GM18505 (cell line): ENCODE results near the gene DNASE1L1.
A peak's percentile ranks its signal among the peaks of the same experiment; 100 is the strongest.

ENCODE experiments used
- ATAC-seq: cut with Tn5 transposase; IDR thresholded peaks from one replicate; pipeline ENCODE4 v1.9.1; 2021; ENCODE audit not compliant: unreplicated experiment
- POLR2A ChIP-seq: IDR thresholded peaks from 4 replicates; pipeline ENCODE4 v1.6.1; 2011; ENCODE audit warnings: borderline replicate concordance; ENCODE audit not compliant: insufficient read depth, insufficient read length; ENCODE audit errors: extremely low read depth

Gene DNASE1L1

DNA sequence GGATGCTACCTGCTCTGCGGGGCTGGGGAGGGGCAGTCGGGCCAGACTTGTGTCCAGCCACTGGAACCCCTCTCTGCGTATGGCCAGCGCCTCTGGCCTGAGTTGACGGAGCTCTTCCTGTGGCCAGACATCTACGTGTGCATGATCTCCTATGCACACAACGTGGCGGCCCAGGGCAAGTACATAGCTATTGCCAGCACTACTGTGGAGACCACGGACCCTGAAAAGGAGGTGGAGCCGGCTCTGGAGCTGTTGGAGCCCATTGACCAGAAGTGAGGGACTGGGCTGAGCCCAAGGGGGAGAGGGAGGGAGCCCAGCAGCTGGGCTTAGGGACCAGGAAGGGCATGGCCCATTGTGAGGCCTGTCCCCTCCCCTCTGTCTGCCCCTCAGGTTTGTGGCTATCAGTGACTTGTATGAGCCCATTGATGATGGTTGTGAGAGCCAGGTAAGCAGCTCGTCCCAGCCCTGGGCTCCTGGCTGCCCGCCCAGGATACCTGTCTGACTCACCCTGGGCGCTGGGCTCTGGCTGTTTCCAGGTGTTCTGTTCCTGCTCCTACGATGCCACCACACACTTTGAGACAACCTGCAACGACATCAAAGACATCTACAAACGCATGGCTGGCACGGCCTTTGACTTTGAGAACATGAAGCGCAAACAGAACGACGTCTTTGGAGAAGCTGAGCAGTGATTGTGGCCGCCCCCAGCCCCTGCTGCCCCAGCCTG lies 33.1 kb upstream of the DNASE1L1 start:
- ATAC-seq, result no peak
- TF ChIP-seq POLR2A, result no peak

- no peak for ATAC-seq
- TF ChIP-seq POLR2A, result no peak
Observed at GRCh38 chrX:154441564-154441963, 32.5 kb upstream of the DNASE1L1 start.

DNA sequence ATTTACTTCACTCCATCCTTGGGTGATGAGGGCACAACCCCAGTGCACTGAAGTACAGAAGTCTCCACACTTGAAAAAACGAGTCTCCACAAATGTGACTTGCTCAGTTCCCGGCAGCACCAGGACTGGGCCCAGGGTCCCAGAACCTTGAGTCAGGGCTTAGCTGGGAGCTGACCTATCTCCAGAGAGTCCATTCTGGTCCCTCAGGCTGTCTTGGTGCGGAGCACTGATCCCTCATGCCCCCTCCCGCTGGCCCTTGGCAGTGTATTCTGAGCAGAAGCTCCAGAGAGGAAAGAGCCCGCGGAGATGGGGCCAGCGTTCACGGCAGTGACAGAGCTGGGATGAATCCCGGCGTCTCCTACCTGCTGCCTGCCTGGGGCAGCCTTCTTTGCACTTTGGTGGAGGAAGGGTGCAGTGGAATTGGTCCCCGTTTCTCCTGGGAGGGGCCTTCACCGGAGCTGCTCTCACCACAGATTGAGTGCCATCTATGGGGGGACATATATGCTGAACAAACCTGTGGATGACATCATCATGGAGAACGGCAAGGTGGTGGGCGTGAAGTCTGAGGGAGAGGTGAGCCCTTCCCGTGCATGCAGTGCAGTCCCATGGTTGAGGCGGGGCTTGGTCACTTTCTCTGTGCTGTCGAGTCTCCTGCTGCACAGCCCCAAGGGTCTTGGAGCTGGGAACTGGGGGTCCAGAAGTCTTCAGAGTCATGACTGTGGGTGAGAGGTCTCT lies 31.7 kb upstream of the DNASE1L1 start:
- ATAC-seq, result no peak
- TF ChIP-seq POLR2A, result no peak

DNA sequence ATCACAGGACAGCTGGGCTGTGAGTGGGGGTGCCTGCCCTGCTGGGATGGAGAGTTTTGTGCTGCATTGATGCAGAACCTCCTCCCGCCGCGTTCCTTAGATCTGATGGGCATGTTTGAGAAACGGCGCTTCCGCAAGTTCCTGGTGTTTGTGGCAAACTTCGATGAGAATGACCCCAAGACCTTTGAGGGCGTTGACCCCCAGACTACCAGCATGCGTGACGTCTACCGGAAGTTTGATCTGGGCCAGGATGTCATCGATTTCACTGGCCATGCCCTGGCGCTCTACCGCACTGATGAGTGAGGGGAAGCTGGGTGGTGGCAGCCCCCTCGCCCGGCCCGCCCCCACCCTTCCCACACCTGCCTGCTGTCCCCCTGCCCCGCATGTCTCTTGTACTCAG lies 30.8 kb upstream of the DNASE1L1 start:
- no peak for TF ChIP-seq POLR2A
- ATAC-seq, result no peak

DNA sequence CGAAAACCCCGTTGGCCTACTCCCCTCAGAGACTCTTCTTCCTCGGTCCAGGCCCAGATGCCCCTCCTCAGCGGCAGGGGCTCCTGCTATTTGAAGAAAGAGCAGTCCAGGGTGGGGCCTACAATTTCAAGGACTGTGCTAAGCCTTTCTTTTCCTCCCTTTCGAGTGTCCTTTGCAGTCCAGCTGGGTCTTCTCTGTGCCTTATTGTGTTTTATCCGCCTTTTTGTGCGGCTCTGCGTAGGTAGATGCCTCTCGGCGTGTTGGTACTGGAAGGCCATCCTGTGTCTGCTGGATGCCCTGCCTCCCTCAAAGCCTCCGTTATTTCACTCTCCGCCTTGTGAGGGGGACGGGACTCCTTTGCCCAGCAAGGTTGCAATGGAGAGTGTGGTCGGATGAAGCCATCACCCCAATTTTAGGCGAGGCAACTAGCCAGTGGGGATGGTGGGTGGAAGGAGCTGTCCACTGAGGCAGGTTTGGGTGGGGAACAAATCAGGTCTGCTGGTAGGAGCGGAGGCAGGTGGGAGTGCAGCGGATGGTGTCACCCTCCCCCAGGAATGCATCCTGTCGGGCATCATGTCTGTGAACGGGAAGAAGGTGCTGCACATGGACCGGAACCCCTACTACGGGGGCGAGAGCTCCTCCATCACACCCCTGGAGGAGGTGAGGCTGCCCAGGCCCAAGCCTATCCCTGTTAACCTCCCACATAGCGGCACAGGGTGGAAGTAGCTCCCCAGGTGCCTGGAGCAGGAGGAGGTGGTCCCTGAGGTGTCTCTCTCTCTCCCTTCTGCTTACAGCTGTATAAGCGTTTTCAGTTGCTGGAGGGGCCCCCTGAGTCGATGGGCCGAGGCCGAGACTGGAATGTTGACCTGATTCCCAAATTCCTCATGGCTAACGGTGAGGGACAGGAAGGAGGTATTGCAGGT lies 29.2 kb upstream of the DNASE1L1 start:
- TF ChIP-seq POLR2A, result no peak
- ATAC-seq, result no peak

GRCh38 chrX:154436983-154437752 lies 28.1 kb upstream of the DNASE1L1 start, which contains the start of gene GDI1:
Gene GDI1, plus strand, starts transcription at chrX:154437154. Its CDS starts 101 bp downstream, at chrX:154437255.
- peak; percentile 45 for ATAC-seq
- peak; percentile 50 for TF ChIP-seq POLR2A

DNA sequence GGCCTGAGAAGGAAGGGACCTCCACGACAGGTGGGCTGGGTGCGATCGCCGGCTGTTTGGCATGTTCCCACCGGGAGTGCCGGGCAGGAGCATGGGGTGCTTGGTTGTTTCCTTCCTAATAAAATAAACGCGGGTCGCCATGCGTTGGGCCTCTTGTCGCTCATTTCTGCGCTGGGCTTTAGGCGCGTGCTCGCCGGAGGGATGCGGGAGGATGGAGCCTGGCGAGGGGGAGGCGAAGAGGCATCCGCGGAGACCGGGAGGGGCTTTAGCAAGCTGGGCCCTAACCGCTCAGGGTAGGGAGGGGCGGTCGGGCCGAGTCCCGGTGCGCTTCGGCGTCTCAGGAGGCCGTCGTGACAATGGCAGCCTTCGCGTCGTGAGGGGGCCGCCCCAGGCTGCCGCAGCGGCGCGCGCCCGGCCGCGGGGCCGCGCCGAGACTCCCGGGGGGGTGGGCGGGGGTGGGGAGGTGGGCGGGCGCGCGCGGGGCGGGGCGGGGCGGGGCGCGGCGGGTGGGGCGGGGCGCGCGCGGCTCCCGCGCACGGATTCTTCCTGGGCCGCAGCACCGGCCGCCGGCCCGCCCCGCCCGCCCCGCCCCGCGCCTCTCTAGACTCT lies 27.4 kb upstream of the DNASE1L1 start:
- no peak for TF ChIP-seq POLR2A

GRCh38 chrX:154435171-154435733 lies 26.2 kb upstream of the DNASE1L1 start:
- TF ChIP-seq POLR2A, result no peak
- no peak for ATAC-seq

More for the DNA sequence above, 27.4 kb upstream of the DNASE1L1 start:
- ATAC-seq, result peak; percentile 40

DNA sequence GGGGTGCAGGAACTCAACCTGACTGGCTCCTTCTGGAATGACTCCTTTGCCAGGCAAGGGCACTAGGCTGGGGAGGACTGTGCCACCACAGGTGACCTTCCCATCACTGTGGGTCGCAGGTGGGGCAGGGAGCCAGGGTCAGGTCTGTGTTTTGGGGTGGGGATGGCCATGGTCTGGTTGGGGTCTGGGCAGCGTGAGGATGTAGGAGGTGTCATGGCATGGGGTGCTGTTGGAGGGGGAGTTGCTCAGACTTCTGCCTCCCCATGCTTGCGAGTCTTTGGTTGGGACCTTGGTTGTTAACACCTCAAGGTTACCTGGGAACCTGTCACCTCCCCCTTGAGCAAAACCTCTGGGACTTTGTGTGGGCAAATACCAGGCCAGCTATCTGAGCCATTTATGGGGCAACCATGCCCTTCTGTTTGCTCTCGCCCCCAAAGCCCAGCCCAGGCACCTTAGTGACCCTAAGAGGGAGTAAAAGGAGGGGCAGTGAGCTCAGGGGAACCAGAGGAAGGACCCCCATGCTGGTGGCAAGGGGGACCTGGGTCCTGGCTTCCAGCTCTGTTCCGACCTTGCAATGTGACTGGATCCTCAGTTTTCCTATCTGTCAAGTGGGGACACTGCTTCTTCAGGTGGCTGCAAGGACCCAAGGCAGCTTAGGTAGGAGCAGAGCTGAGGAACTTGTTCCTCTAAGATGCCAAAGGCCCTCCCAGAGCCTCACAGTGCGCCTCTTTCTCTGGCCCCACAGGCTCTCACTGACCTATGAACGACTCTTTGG lies 25.5 kb upstream of the DNASE1L1 start:
- ATAC-seq, result no peak

DNA sequence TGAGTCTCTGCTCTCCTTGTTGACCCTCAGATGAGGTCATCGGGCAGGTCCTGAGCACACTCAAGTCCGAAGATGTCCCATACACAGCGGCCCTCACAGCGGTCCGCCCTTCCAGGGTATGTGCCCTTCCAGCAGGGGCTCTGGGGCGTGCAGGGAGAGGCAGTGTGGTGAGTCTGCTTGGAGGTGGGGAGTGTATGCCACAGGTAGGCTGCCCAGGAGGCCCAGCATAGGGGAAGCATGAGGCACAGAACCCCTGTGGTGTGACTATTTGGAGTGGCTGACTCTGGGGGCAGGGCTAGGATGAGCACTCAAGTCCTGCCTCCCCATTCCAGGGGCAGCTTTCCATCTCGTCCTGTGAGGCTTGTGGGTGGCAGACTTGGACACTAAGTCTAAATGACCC lies 24.6 kb upstream of the DNASE1L1 start:
- ATAC-seq, result no peak
- TF ChIP-seq POLR2A, result no peak

More for the DNA sequence above, 25.5 kb upstream of the DNASE1L1 start:
- no peak for TF ChIP-seq POLR2A

GRCh38 chrX:154432210-154432609 lies 23.2 kb upstream of the DNASE1L1 start:
- no peak for TF ChIP-seq POLR2A
- ATAC-seq, result no peak
